ENCODE measurements around the gene ATP2C1. TPM values are rescaled to one million over a fixed set of nuclear protein-coding genes. Genes with fewer than 3 reads are reported as not detected.

Gene ATP2C1
- total RNA-seq, 3 donors from 2014 or later, result 54.9 to 61.6 (median 56.9) TPM

DNA sequence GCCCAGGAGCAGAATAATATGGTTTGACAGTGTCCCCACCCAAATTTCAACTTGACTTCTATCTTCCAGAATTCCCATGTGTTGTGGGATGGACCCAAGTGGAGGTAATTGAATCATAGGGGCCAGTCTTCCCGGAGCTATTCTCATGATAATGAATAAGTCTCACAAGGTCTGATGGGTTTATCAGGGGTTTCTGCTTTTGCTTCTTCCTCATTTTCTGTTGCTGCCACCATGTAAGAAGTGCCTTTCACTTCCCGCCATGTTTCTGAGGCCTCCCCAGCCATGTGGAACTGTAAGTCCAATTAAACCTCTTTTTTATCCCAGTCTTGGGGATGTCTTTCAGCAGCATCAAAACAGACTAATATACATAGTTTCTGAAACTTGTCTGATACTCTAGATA lies 28.4 kb upstream of the ATP2C1 start:
- intact Hi-C loops (cut with DNase I, micrococcal nuclease), result no loop called here
- Histone ChIP-seq H3K4me1 (ENCODE audit: low read depth) (no peaks in the 10 kb centered on the region), H3K9me3 (no peaks in the 10 kb centered on the region), H3K36me3 (ENCODE audit: low read depth) (no peaks in the 10 kb centered on the region), H3K4me3 (no peak overlapping the region)
- ATAC-seq, result no peak
- no peak for DNase-seq
- TF ChIP-seq CTCF (IDR thresholded peaks at IDR 0.05), result no peak

- DNase-seq, result no peak
- H3K4me3 ChIP-seq, result no peak overlapping the region
- TF ChIP-seq CTCF (IDR thresholded peaks at IDR 0.05), result no peak
- no peaks in the 10 kb centered on the region for H3K9me3 ChIP-seq
- no peaks in the 10 kb centered on the region for H3K36me3 ChIP-seq (ENCODE audit: low read depth)
- intact Hi-C loops (cut with DNase I, micrococcal nuclease), result no loop called here
- no peak for ATAC-seq
- no peaks in the 10 kb centered on the region for H3K4me1 ChIP-seq (ENCODE audit: low read depth)
Observed at GRCh38 chr3:130866327-130866726, 27.6 kb upstream of the ATP2C1 start.

DNA sequence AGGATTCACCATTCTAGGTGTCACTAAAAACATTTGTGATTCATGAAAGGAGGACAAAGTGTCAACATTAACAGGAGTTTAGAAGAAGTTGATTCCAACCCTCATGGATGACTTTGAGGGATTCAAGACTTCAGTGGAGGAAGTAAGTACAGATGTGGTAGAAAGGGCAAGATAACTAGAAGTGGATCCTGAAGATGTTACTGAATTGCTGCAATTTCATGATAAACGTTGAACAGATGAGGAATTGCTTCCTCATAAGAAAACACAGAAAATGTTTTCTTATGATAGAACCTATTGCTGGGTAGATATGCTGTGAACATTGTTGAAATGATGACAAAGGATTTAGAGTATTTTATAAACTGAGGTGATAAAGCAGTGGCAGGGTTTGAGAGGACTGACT lies 23.5 kb upstream of the ATP2C1 start:
- no peaks in the 10 kb centered on the region for H3K36me3 ChIP-seq (ENCODE audit: low read depth)
- H3K4me1 ChIP-seq (ENCODE audit: low read depth), result no peaks in the 10 kb centered on the region
- intact Hi-C loops (cut with DNase I, micrococcal nuclease), result no loop called here
- ATAC-seq (no peak), DNase-seq (no peak)
- TF ChIP-seq CTCF (IDR thresholded peaks at IDR 0.05), result no peak
- no peak overlapping the region for H3K4me3 ChIP-seq
- no peaks in the 10 kb centered on the region for H3K9me3 ChIP-seq

DNA sequence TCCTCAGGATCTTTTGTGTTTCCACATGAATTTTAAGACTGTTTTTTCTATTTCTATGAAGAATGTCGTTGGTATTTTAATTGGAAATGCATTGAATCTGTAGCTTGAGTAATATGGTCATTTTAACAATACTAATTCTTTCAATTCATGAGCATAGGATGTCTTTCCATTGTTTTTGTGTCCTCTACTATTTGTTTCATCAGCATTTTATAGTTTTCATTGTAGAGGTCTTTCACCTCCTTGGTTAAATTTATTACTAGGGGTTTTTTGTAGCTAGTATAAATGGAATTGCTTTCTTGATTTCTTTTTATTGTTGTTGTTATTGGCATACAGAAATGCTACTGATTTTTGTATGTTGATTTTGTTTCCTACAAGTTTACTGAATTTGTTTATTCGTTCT lies 17.3 kb upstream of the ATP2C1 start:
- no peak for ATAC-seq
- Histone ChIP-seq H3K36me3 (ENCODE audit: low read depth) (no peaks in the 10 kb centered on the region), H3K9me3 (peaks cover 20% of the 10 kb centered on the region), H3K4me3 (no peak overlapping the region), H3K4me1 (ENCODE audit: low read depth) (no peaks in the 10 kb centered on the region)
- intact Hi-C loops (cut with DNase I, micrococcal nuclease), result no loop called here
- no peak for TF ChIP-seq CTCF (IDR thresholded peaks at IDR 0.05)
- no peak for DNase-seq

DNA sequence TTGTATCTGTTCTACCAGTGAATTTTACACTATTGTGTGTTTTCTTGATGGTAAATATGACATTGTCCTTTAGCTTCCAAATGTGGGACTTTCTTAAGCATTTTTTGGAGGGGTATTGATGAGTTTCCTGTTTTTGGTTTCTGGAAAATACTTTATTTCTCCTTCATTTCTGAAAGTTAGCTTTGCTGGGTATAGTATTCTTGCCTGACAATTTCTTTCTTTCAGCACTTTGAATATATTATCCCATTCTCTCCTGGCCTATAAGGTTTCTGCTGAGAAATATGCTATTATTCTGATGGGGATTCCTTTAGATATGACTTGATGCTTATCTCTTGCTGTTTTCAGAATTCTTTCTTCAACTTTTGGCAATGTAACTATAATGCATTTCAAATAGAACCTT lies 15.4 kb upstream of the ATP2C1 start:
- Histone ChIP-seq H3K9me3 (peaks cover 20% of the 10 kb centered on the region), H3K4me1 (ENCODE audit: low read depth) (no peaks in the 10 kb centered on the region), H3K36me3 (ENCODE audit: low read depth) (no peaks in the 10 kb centered on the region), H3K4me3 (no peak overlapping the region)
- TF ChIP-seq CTCF (IDR thresholded peaks at IDR 0.05), result no peak
- no peak for ATAC-seq
- DNase-seq, result no peak
- intact Hi-C loops (cut with DNase I, micrococcal nuclease), result no loop called here

GRCh38 chr3:130889416-130889946 lies 4.4 kb upstream of the ATP2C1 start:
- intact Hi-C loops (cut with DNase I, micrococcal nuclease), result no loop called here
- Histone ChIP-seq H3K4me3 (no peak overlapping the region), H3K9me3 (no peaks in the 10 kb centered on the region), H3K36me3 (ENCODE audit: low read depth) (no peaks in the 10 kb centered on the region), H3K4me1 (ENCODE audit: low read depth) (no peaks in the 10 kb centered on the region)
- ATAC-seq (no peak), DNase-seq (no peak)
- no peak for TF ChIP-seq CTCF (IDR thresholded peaks at IDR 0.05)
